Muscle layer of duodenum (tissue), 2 donors: ENCODE data around the gene ITGB1.

ENCODE experiments used
- H3K27ac ChIP-seq: one replicate; pipeline ENCODE4 v1.7.0; 2013; ENCODE audit warnings: mild to moderate bottlenecking, low read length
- H3K27me3 ChIP-seq: one replicate; pipeline ENCODE4 v1.7.0; 2013; ENCODE audit warnings: low read depth, mild to moderate bottlenecking, control low read depth, low read length
- H3K36me3 ChIP-seq, 2 donors: one replicate each; pipeline ENCODE4 v1.7.0; 2013; ENCODE audit warnings: low read length in 2 of 2, control low read depth in 1 of 2, mild to moderate bottlenecking in 1 of 2; ENCODE audit not compliant: insufficient read depth in 2 of 2, control insufficient read depth in 1 of 2
- H3K4me1 ChIP-seq, 2 donors: one replicate each; pipeline ENCODE4 v1.7.0; 2013; ENCODE audit warnings: low read length in 2 of 2, mild to moderate bottlenecking in 2 of 2, control low read depth in 1 of 2, moderate library complexity in 1 of 2; ENCODE audit not compliant: insufficient read depth in 2 of 2, control insufficient read depth in 1 of 2
- H3K4me3 ChIP-seq, 2 donors: one replicate each; pipeline ENCODE4 v1.7.0; 2013; ENCODE audit warnings: low read length in 2 of 2, low read depth in 1 of 2, mild to moderate bottlenecking in 1 of 2
- H3K9me3 ChIP-seq, 2 donors: one replicate each; pipeline ENCODE4 v1.7.0; 2013; ENCODE audit warnings: low read length in 2 of 2, control low read depth in 1 of 2, mild to moderate bottlenecking in 1 of 2; ENCODE audit not compliant: control insufficient read depth in 1 of 2
- donor health status: healthy.

The ITGB1 gene

GRCh38 chr10:32865170-32865569 is 92.9 kb downstream of the ITGB1 start:
- H3K9me3 ChIP-seq, result no peaks in the 10 kb centered on the region
- H3K4me1 ChIP-seq, result no peaks in the 10 kb centered on the region
- H3K36me3 ChIP-seq, result no peaks in the 10 kb centered on the region

GRCh38 chr10:32854435-32854834 is 103.6 kb downstream of the ITGB1 start:
- Histone ChIP-seq H3K36me3 (peaks cover 0 to 5% of the 10 kb centered on the region in 2 donors), H3K27me3 (no peaks in the 10 kb centered on the region), H3K27ac (no peak overlapping the region), H3K9me3 (no peaks in the 10 kb centered on the region), H3K4me1 (no peaks in the 10 kb centered on the region), H3K4me3 (no peak overlapping the region)

More at GRCh38 chr10:32865170-32865569, 92.9 kb downstream of the ITGB1 start:
- Histone ChIP-seq H3K27me3 (no peaks in the 10 kb centered on the region), H3K4me3 (no peak overlapping the region), H3K27ac (no peak overlapping the region)

GRCh38 chr10:32851301-32851700 is 106.7 kb downstream of the ITGB1 start:
- Histone ChIP-seq H3K4me3 (no peak overlapping the region), H3K27me3 (no peaks in the 10 kb centered on the region), H3K4me1 (no peaks in the 10 kb centered on the region), H3K27ac (no peak overlapping the region), H3K9me3 (no peaks in the 10 kb centered on the region), H3K36me3 (peaks cover 0 to under 1% of the 10 kb centered on the region in 2 donors)
